Neural progenitor cell (in vitro differentiated cells): ENCODE results near the gene NAPG.

ENCODE experiments used
- EZH2 ChIP-seq: fragments of 200-600 bp; sonication (generic); IDR thresholded peaks from 2 replicates; pipeline ENCODE4 v1.6.1; 2017; ENCODE audit warnings: antibody characterized with exemption, mild to moderate bottlenecking, moderate library complexity
- EZH2phosphoT487 ChIP-seq: fragments of 200-600 bp; sonication (generic); IDR thresholded peaks from 2 replicates; pipeline ENCODE4 v1.6.1; 2017; ENCODE audit warnings: antibody characterized with exemption

DNA sequence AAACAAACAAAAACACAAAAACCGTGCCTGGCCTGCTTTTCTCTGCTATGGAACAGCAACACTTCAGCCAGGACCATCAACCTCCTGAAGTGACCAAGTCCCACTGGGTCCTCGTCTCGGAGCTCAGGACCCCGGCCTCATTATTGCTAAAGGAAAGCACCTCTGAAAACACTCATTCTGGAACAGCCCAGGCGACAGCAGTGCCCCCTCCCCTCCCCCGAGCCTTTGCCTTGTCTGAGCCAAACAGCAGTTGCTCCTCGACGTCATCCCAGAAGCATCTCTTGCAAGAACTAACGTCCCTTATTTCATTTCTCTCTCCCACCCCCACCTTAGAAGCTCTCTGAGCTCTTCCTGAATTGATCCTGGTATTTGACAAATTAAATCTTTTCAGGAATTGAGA, 44.0 kb upstream of the NAPG start:
- TF ChIP-seq EZH2phosphoT487 (no peak), EZH2 (no peak)
